ENCODE data around the gene MPI.

Gene MPI, protein sequence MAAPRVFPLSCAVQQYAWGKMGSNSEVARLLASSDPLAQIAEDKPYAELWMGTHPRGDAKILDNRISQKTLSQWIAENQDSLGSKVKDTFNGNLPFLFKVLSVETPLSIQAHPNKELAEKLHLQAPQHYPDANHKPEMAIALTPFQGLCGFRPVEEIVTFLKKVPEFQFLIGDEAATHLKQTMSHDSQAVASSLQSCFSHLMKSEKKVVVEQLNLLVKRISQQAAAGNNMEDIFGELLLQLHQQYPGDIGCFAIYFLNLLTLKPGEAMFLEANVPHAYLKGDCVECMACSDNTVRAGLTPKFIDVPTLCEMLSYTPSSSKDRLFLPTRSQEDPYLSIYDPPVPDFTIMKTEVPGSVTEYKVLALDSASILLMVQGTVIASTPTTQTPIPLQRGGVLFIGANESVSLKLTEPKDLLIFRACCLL

DNA sequence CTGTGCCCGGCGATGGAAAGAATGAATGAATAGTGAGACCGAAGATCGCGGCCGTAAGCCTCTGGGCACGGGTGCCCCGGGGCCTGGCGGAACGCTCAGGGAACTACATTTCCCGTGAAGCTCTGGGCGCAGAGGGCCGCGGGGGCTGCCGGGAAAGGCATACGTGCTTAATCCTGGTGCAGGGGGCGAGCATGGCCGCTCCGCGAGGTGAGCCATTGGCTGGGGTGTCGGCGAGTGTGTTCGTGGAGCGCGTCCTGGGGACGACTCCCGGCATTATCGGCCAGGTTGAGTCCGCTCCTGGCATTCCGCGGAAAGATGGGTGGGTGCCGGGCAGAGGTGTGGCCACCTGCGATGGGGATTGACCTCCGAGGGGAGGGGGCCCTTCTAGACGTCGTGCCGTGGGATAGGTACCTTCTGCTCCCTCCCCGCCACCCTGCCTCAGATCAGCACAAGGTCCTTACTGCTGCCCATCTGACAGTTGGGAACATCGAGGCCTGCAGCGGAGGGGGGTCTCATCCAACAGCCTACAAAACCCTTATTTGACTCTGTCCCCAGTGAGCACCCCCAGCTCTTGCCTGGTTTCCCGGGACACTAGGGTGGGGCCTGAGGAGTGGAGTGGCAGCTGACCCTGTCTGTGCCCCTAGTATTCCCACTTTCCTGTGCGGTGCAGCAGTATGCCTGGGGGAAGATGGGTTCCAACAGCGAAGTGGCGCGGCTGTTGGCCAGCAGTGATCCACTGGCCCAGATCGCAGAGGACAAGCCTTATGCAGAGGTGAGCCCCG, at the start of gene MPI:
Gene MPI, plus strand, starts transcription at position 160 of the 782 bp plus-strand sequence. Its CDS starts 32 bp downstream, at position 192.
- DNase-seq (ENCODE audit: low spot score): peak; percentile 85

- DNase-seq (ENCODE audit: low spot score): no peak
Measured at GRCh38 chr15:74840851-74841775, 48.7 kb upstream of the MPI start.

DNA sequence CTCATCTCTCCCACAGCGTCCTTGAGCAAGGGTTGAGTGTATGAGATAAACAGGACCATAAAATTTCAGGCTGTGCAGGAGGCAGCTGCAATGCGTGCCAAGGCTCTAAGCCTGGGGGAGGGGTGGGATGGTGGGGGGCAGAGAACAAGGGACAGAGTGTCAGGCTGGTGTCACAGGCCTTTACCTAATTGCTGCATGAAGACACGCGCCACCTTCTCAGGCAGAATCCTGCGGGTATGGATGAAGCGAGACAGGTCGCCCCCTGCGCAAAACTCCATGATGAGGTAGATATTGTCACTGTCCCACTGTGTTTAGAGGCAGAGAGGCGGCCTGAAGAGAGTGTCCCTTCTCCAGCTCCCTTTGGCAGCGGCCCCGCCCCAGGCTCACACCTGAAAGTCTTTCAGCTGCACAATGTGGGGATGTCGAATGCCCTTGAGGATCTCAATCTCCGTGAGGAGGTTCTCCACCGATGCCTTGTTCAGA, 47.9 kb upstream of the MPI start:
- no peak for DNase-seq (ENCODE audit: low spot score)

GRCh38 chr15:74842581-74843444, 47.0 kb upstream of the MPI start, which contains the start of gene ULK3:
ULK3 (minus strand) TSS chr15:74843156; CDS start chr15:74843105, 51 bp downstream.
- peak; percentile 91 for DNase-seq (ENCODE audit: low spot score)

- no peak for DNase-seq (ENCODE audit: low spot score)
Measured at GRCh38 chr15:74843445-74843828, 46.4 kb upstream of the MPI start.

GRCh38 chr15:74843891-74844299, 45.9 kb upstream of the MPI start:
- no peak for DNase-seq (ENCODE audit: low spot score)

DNA sequence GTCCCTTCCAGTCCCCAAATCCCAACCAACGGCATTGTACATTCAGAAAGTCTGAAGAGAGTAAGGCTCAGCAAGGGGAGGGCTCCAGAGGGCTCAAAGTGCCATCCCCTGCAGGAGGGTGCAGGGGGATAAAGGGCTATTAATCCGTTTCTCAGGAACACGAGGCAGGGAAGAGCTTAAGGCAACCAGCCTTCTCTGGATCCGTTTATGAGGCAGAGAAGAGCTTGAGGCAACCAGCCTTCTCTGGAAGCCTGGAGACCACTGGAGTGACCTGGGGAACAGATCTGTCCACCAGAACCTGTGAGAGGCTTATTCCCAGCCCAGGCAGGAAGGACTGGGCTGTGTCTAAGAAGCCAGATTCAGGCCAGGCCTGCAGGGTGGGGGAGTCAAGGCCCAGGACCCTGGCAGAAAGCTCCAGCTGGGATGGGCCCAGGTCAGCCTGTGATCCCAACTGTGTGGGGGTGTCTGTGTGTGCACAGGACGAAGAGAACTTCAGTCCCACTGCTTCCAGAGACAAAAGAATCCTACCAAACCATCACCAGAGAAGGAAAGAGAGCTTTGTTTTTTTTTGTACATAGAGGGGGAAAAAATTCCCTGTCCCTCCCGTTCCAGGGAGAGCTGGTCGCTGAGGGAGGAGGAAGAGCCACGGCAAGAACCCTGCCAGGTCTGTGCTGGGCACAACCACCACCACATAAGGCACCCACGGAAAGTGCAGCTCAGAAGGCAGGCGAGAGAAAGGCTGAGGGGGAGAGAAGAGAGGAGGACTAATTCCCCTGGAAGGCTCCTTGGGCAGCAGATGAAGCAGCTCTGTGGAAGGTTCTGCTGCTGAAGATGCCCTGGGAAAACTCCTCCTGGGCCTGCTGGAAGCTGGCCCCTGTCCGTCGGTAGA, 45.3 kb upstream of the MPI start:
- DNase-seq (ENCODE audit: low spot score): no peak

DNA sequence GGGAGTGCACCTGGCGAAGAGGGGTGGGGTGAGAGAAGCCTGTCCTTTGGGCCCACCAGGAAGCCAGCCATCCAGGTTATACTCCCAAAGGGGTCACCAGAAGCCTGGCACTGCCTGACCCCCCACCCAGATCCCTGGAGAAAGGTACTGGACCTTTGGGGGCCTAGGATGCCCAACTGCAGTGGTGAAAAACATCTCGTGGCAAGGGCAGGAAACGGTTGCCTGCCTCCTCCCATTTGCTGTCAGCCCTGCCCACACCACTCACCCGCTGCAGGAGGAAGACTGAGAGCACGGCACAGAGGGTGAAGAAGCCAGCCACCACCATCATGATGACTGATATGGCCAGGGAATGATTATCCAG, 44.7 kb upstream of the MPI start:
- no peak for DNase-seq (ENCODE audit: low spot score)

DNA sequence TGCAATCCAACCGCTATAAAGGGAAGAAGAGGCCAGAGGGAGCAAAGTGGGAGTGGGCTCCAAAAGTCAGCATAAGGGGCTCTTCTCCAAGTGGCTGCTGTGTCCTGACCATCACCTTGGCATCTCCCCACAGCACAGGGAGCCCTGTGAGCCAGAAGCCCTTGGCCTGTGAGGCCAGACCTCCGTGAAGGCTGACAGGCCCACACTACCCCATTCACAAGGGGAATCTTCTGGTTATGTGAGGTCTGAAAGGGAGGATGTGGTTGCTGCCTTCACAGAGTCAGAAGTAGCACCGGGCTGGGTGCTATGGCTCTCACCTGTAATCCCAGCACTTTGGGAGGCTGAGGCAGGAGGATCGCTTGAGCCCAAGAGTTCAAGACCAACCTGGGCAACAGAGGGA, 44.3 kb upstream of the MPI start:
- DNase-seq (ENCODE audit: low spot score): no peak

- no peak for DNase-seq (ENCODE audit: low spot score)
Measured at GRCh38 chr15:74847432-74847831, 42.4 kb upstream of the MPI start.

DNA sequence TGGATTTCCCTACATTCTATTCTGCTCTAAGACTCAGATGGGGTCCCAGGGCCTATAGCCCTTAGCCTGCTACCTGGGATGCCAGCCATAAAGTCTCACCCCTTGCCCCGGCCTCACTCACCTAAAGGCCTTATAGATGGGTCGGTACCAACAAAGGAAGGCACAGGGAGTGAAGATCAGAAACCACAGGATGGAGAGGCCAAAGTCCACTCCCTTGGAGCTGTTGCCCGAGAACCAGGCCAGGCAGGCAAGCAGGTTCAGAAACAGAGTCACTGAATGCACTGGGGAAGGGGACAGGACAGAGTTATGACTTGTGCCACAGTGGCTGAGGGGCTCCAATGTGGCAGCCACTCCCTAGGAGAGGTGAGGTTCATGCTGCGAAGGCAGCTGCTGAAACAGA, 39.4 kb upstream of the MPI start:
- no peak for DNase-seq (ENCODE audit: low spot score)

- no peak for DNase-seq (ENCODE audit: low spot score)
Measured at GRCh38 chr15:74851960-74852359, 37.9 kb upstream of the MPI start.

DNA sequence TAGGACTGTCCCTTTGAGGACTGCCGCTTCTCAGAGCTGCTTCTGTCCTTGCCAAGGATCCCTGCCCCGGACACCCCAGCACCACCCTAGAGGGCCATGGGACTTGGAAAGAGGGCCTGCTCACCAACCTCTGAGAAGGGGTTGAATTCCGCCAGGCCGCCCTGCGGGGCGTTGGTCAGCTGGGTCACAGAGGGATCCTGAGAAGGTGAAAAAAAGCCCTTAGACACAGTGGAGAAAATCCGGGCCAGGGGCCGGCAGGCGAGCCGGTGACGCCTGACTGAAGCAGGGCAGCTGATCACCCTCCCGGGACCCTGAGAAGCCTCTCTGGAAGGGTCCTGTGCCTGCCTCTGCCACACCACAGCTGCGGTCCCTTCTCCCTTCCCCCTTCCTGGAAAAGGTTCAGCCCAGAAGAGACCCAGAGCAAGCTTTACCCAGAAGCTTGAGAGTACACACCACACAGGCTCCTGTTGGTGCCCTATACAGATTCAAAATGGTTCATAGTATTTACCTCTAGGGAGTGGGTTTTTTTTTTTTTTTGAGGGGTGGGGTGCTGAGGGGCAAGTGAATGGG, 35.3 kb upstream of the MPI start:
- no peak for DNase-seq (ENCODE audit: low spot score)

DNA sequence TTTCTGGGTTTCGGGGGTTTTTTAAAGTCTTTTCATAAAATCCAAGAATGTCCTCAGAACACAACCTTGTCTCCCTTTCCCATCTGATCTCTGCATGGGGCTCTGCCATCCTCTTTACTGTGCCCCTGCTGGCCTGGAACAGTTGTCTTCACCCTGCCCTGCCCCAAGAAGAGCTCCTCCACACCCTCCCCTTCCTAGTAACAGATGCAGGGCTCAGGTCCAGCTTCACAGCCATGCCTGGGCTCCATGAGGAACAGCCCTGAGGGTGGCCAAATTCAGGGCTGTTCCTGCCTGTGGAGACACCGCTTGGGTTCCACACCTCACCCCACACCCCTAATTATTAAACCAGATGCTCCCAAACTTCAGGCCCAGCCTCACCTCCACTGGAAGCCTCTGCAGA, 34.0 kb upstream of the MPI start:
- DNase-seq (ENCODE audit: low spot score): no peak

DNA sequence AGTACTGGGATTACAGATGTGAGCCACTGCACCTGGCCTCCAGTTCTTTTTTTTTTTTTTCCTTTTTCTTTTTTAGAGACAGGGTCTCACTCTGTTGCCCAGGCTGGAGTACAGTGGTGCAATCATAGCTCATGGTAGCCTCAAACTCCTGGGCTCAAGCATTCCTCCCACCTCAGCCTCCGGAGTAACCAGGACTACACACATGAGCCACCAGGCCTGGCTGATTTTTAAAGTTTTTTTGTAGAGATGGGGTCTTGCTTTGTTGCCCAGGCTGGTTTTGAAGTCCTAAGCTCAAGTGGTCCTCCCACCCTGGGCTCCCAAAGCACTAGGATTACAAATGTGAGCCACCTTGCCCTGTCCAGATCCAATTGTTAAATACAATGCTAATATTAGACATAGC, 33.3 kb upstream of the MPI start:
- DNase-seq (ENCODE audit: low spot score): no peak

DNA sequence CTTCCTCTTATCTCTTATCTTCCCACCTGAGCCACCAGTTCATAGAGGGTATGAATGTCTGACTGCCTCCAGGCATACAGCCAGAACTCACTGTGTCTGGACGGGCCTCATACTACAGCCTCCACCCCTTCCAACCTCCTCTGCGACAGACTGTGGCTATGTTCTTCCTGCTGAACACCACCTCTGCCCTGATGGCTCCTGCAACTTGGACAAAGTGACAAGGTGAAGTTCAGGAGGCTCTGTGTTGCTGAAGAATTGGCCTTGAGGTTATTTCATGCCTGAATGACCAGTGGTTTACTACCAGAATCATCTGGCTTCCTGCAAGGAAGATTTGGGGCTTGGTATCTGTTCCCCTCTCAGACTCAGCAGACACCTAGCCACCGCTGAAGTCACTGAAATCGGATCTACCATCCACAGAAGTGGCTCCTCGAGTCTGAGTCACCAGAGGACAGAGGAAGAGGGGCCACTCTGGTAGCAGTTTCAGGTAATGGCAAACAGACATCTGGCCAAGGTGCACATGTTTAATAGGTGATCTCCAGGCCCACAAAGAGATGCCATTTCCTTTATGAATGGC, 32.7 kb upstream of the MPI start:
- DNase-seq (ENCODE audit: low spot score): no peak

DNA sequence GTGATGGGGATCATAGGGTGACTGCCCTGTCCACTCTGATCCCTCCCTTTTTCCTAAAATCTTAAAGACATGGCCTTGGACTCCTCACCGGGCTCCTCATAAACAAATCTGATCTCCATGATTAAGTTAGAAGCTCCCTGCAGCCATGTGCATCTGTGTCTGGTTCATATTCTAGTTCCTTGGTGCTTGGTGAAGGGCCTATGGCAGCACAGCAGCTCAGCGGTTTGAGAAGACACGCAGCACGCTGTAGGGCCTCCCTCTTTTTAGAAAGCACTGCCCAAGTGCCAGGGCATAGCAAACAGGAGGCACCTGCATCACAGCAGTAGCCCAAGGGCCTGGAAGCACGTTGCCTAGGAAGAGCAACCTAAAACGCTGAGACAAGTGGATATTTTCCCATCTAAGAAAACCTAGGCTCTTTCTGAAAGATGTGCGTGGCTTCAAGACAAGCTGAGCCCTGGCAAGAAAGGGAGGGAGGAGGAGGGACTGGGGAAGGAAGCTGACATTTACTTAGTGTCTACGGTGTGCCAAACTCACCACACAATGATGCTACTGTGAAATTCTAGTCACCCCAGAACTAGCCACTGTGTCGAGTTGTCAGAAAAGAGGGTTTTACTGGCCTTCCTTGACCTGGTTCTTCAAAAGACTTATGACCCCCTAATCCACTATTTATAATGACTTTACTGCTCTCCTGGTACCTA, 32.0 kb upstream of the MPI start:
- DNase-seq (ENCODE audit: low spot score): no peak

DNA sequence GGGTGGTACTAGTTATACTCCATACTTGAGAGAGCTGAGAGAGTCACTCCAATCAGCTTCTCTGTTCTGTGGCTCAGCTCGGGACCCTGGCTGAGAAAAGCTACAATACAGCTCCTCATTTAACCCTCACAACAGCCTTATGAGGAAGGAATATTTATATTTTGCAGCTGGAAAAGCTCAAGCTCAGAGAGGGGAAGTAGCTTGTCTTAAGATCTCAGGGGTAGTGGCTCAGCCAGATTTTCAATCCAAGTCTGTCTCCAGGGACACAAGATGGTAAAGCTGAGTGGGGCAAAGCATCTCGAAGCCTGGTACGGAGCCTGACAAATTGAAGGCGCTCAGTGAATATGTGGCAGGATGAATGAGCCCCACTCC, 31.5 kb upstream of the MPI start:
- DNase-seq (ENCODE audit: low spot score): no peak

All from putamen (tissue), 1 donor.